NOMO-1 (cell line): ENCODE measurements around the gene P2RY6.
"Not testable (repeated sequence)": the region's sequence is repeated elsewhere in the genome, so short reads cannot be mapped to it uniquely, and the experiment has no call there.

Experiments used
- DNase-seq, 2 experiments: peaks; one replicate each; lab custom pipeline; 2025; ENCODE audit not compliant: unreplicated experiment in 2 of 2; lab: John Stamatoyannopoulos, UW

P2RY6 gene, protein sequence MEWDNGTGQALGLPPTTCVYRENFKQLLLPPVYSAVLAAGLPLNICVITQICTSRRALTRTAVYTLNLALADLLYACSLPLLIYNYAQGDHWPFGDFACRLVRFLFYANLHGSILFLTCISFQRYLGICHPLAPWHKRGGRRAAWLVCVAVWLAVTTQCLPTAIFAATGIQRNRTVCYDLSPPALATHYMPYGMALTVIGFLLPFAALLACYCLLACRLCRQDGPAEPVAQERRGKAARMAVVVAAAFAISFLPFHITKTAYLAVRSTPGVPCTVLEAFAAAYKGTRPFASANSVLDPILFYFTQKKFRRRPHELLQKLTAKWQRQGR

DNA sequence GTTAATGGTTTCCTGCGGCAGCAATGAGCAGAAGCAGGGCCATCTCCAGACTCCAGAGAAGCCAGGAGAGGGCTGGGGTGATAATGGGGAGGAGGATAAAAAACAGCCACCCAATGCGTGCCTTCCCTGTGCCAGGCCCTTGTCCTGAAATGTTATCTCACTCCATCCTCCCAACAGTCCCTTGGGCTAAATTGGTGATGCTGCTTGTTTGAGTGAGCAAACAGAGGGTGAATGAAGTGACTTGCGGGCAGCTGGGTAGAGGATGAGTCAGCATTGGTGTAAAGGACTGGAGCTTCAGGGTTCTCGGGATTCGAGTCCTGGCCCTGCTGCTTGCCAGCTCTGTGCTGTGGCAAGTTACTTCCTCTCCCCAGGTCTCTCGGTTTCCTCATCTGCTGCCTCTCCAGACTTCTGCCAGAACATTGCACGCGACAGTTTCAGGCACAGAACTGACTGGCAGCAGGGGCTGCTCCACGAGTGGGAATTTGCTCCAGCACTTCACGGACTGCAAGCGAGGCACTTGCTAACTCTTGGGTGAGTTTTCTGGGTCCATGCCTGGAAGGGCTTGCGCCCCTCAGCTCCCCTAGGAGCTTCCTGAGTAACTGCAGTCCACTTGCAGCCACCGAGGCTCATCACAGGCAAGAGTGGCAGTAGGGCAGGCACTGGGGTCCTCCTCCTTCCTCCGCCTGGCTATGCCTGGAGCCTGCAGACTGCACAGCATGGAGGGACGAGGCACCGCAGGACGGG, at the start of gene P2RY6:
TSS of gene P2RY6 (plus strand) at position 403 of the 744 bp plus-strand sequence. CDS start 24,181 bp downstream, outside the sequence.
- DNase-seq, result peak; percentile 80 to 89

DNA sequence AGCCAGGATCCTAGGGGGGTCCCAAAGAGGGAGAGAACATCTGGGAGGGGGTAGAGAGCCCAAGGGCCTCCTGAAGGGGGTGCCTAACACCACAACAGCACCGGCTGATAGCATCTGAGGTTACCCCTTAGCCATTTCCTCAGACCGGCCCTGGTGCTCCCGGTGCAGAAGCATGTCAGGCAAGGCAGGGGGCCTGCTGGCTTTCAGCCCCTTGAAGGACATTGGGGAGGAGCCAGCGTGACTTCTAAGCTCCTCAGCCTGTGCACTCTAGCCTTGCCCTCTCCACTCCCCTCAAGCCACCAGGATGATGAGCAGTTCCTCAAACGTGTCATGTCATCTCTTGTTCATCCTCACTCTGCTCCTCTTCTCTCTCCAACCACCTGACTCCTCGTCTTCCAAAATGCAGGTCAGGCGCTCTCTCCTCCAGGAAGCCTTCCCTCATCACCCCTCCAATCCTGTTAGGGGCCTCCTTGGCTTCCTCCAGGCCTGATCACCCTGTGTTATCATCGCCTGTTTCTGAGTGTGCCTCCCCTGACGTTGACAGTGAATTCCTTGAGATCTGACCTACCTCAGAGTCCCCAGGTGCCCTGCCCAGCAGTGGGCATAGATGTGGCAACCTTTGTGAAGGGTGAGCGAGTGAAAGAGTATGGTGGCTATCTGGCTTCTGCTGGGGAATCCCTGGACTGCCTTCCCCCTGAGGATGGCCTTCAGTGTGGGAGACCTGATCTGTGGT, 48.0 kb upstream of the P2RY6 start:
- no peak for DNase-seq

DNA sequence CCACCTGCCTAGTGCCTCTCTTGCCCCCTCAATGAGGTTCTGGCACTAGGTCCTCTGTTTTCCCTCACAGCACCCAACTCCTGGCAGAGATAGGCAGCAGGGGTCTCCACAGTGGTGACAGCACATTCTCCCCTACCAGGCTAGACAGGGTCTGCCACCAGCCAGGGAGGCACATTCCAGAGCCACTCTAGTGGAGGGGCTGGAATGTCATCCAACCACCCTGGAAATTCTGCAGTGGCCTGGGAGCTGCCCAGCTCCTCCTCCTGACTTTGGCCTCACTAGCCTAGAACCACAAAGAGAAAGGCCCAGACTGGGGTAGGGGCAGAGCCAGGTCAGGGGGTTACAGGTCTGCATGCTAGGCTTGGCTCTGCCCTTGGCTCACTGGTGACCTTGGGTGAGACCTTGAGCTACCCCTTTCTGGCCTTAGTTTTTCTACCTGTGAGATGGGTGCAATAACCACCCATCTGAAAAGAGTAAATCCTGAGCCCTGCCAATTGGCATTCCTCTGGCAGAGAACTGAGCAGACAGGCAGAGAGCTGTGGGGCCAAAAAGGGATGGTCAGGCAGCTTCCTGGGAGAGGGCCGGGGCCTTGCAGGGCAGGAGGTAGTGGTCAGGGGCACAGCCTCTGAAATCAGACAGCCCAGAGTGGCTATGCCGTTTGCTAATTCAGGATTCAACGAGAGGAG, 47.0 kb upstream of the P2RY6 start:
- DNase-seq, result no peak

DNA sequence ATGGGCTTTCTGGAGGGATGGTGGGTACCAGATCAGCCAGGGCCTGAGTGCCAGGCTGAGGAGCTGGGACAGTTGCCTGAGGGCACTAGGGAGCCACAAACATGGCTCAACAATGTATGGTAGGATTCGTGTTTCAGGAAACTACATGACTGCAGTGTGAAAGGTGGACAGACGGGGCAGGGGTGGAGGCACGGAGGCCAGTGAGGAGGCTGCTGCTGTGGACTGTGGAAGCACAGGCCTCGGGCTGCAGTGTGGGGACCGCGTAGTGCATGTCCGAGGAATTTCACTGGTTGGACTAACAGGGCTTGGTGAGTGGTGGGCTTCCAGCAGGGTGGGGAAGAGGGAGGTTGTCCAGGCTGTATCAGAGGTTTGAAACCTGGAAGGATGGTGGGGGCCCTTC, 46.3 kb upstream of the P2RY6 start:
- DNase-seq, result no peak

DNA sequence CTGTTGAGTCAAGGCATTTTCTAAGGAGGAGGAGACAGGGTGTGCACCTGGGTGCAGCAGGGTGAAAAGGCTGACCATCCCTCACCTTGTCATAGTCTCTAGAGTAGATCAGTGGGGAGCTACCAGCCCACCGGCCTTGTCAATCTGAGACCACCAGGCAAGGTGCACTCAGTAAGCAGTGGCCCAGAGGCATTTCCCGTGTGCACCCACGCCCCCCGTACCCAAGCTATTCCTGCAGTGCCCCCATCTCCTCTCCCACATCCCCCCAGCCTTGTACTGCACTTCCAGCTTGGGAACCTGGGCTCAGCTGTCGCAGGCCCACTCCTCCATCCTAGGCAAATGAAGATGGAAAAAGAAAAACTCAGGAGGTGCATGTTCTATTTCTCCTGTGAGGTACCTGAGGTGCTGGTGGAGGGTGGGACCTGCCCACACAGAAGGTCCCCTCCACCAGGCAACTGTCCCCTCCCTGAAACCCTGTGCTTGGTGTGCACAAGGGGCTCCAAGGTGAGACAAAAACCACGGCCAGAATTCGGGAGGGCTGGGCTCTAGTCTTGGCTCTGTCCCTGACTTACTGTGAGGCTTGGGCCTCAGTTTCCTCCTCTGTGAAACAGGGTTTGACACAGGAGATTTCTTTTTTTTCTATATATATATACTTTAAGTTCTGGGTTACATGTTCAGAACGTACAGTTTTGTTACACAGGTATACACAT, 45.7 kb upstream of the P2RY6 start:
- no peak for DNase-seq

DNA sequence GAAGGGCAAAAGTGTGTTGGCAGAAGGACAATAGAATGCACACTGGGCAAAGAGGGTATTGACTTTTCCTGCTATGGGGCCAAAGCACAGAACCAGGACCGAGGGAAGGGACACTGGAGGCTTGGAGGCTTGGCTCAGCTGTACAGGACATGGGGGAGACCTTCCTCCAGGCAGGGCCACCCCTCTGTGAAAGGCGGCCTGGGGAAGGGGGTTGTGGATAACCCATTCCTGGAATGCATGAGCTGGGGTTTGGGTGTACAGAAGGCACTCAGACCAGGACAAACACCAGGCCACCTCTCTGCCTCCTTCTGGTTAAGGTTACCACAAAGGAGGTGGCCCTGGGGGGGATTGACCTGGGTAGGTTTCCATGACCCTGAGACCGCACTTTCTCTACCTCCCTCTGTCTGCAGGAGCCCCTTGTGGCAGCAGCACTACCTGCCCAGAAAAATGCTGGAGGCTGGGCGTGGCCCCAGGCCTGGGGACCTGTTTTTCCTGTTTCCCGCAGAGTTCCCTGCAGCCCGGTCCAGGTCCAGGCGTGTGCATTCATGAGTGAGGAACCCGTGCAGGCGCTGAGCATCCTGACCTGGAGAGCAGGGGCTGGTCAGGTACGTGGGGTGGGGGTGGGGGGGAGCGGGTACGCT, 44.4 kb upstream of the P2RY6 start:
- no peak for DNase-seq

DNA sequence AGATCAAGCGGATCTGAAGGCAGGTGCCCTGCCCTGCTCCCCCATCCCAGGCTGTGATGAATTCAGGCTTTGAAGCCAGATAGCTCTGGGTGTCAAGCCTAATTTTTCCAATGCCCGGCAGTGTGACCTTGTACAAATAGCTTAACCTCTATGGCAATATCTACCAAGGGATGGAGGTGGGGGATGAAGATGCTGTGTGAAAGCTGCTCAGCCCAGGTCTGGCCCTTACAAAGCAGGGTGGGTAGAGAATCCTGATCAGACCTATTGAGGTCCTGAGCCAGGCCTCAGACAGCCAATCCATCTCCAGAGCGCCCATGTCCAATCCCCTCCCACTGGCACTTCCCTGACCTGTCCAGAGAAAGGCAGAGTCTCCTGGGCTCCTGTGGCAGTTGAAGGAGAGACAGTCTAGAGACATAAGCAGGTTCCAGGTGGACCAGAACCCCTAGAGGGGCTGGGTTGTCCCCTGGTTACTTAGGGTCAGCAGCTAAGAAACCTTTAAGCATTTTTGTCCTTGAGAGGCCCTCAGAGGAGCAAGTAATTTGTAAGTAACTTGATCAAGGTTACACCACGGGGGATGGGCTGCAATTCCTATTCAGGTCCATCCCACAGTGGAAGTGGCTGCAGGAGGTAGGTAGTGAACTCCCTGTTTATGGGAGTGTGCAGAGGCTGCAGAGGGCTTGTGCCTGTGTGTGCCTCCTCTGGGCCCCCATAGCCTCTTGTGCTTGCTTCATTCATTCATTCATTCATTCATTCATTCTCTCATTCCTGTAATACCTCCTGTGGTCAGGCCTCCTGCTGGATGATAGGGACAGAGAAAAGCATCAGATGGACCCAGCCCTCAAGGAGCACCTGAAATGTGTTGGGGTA, 43.6 kb upstream of the P2RY6 start:
- DNase-seq, result no peak

DNA sequence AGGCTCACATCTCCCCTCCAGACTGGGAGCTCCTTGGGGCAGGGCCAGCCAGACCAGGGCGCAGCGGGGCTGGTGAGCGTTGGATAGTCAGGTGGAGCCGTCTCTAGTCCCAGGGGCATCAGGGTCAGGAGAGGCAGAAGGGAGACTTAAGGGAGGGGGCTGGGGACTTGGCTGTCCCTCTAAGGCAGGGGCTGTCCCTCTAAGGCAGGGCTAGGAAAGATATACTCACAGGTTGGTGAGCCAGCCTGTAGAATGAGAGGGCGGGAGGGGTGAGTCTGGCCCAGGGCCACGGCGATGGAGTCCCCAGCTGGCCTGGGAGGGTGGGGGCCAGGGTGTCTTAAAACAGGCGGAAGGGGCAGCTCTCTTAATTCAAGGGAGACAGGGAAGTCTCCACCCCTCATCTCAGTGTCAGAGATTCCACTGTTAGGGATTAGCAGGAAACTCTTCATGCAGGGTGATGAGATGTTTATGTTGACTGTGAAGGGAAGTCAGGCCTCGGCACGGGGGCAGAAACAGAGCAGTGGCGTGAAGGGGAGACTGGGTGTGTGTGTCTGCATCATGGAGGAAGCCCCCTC, 42.7 kb upstream of the P2RY6 start:
- no peak for DNase-seq

DNA sequence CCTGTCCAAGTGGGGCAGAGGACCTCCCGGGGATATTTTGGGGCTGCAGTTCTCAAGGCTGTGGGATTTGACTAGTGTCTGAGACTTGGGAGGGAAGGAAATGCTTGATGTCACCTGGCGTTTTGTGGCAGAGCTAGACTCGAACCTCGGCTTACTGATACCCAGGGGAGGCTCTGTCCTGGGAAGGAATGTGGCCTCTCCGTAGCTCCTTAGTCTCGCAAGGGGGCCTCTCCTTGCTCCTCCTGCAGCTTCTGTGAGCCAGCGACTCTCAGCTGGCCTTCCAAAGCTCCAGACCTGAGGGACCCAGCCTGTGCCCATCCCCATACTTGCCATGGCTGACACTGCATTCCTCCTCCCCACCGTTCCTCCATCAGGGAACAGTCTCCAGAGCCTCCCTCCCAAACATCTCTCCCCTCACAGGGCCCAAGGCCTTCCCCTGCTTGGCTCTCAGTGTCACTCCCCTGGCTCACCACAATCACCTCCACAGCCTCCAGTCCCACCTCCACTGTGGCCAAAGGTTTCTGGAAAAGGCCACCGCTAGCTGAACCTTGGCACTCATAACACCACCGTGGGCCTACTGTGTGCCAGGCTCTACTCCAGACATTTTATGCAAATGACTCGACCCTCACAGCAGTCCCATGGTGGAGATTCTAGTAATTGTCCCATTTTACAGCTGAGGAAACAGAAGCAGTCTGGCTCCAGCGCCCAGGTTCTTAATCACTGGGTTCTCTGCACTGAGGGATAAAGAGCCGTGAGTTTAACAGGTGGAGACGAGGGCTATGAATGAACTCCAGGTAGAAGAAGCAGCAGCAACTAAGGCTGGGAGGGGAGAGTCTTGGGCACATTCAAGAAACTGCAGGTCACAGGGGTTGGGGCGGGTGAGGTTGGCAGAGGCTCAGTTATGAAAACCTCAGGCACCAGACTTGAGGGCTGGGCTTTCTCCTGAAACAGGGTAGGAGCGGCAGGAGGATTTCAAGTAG, 42.0 kb upstream of the P2RY6 start:
- no peak for DNase-seq

DNA sequence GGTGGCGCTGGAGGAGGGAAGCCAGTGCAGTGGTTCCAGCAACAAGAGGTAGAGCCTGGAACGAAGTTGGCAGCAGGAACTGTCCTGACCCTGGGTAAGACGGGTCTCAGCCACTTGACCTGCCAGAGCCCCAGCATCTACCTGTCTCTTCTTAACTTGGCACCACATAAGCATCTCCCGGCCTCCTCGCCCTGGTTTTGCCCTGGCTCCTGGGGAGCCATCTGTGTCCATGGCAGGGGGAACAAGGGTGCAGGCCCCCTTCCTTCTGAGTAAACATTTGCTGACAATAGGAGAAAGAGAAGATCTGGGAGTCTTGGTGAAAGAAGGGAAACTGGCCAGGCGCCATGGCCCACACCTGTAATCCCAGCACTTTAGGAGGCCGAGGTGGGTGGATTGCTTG, 41.2 kb upstream of the P2RY6 start:
- no peak for DNase-seq

DNA sequence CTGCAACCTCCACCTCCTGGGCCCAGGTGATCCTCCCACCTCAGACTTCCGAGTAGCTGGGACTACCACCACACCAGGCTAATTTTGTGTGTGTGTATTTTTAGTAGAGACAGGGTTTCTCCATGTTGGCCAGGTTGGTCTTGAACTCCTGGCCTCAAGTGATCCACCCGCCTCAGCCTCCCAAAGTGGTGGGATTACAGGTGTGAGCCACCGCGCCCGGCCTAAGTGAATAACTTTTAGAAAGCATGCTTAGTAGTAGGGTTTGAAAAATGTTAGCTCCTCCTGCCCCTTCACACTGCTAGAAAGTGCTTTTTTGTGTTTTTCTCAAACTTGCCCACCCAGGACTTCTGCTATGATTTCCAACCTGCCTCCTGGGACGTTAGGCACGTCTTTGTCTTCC, 39.7 kb upstream of the P2RY6 start:
- DNase-seq, result not testable (repeated sequence)

DNA sequence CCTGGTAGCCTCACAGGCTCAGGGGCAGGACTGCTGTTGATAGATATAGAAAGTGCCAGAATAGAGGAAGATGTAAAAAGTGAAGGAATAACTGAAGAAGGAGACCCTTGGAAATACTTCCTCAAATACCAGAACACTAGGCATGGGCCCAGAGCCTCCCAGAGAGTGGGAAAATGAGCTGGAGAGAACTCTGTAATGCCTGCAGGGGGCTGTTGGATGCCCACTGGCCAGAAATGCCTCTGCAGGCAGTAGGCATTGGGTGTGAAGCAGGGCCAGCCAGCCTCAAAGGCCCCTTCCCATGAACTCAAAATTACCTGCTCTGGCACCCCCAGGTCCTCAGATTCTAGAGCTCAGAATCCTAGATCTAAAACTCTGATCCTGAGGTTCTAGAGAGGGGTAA, 38.9 kb upstream of the P2RY6 start:
- DNase-seq, result no peak

DNA sequence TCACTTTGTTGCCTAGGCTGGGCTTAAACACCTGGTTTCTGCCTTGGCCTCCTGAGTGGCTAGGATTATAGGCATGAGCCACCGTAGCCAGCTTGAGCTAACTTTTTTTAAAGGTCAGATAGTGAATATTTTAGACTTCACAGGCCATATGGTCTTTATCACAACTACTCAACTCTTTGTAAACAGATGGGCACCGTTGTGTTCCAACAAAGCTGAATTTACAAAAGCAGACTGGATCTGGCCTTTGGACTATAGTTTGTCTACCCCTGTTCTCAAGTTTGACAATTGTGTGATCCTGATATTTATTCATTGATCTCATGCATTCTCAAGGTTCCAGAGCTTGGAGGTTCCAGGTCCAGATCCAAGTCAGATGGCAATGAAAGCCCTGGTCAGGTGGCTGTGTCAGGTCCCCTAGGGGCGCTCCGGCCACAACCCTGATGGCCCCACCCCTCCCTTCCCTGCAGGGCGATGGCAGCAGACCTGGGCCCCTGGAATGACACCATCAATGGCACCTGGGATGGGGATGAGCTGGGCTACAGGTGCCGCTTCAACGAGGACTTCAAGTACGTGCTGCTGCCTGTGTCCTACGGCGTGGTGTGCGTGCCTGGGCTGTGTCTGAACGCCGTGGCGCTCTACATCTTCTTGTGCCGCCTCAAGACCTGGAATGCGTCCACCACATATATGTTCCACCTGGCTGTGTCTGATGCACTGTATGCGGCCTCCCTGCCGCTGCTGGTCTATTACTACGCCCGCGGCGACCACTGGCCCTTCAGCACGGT, 38.3 kb upstream of the P2RY6 start:
- no peak for DNase-seq

DNA sequence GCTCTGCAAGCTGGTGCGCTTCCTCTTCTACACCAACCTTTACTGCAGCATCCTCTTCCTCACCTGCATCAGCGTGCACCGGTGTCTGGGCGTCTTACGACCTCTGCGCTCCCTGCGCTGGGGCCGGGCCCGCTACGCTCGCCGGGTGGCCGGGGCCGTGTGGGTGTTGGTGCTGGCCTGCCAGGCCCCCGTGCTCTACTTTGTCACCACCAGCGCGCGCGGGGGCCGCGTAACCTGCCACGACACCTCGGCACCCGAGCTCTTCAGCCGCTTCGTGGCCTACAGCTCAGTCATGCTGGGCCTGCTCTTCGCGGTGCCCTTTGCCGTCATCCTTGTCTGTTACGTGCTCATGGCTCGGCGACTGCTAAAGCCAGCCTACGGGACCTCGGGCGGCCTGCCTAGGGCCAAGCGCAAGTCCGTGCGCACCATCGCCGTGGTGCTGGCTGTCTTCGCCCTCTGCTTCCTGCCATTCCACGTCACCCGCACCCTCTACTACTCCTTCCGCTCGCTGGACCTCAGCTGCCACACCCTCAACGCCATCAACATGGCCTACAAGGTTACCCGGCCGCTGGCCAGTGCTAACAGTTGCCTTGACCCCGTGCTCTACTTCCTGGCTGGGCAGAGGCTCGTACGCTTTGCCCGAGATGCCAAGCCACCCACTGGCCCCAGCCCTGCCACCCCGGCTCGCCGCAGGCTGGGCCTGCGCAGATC, 37.5 kb upstream of the P2RY6 start:
- no peak for DNase-seq

DNA sequence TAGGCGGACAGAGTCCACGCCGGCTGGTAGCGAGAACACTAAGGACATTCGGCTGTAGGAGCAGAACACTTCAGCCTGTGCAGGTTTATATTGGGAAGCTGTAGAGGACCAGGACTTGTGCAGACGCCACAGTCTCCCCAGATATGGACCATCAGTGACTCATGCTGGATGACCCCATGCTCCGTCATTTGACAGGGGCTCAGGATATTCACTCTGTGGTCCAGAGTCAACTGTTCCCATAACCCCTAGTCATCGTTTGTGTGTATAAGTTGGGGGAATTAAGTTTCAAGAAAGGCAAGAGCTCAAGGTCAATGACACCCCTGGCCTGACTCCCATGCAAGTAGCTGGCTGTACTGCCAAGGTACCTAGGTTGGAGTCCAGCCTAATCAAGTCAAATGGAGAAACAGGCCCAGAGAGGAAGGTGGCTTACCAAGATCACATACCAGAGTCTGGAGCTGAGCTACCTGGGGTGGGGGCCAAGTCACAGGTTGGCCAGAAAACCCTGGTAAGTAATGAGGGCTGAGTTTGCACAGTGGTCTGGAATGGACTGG, 36.8 kb upstream of the P2RY6 start:
- no peak for DNase-seq
